ENCODE results near the gene KRT222.

- no peak for TF ChIP-seq JDP2 (CRISPR knock-in tag; IDR thresholded peaks at IDR 0.05; ENCODE audit: borderline replicate concordance)
- TF ChIP-seq ELF4 (CRISPR knock-in tag; IDR thresholded peaks at IDR 0.05; ENCODE audit: borderline replicate concordance): no peak
- TF ChIP-seq ZNF580 (CRISPR knock-in tag; IDR thresholded peaks at IDR 0.05; ENCODE audit: borderline replicate concordance, low read depth): no peak
- TF ChIP-seq GABPA (IDR thresholded peaks at IDR 0.05; ENCODE audit: low read depth, low read length): no peak
- TF ChIP-seq GABPA (CRISPR knock-in tag; IDR thresholded peaks at IDR 0.05; ENCODE audit: low read depth): no peak
- TF ChIP-seq TFAP4 (IDR thresholded peaks at IDR 0.05; ENCODE audit: borderline replicate concordance, low read depth): no peak
- no peak for TF ChIP-seq ARHGAP35 (CRISPR knock-in tag; IDR thresholded peaks at IDR 0.05; ENCODE audit: borderline replicate concordance)
- no peak for TF ChIP-seq FOXJ3 (CRISPR knock-in tag; IDR thresholded peaks at IDR 0.05; ENCODE audit: borderline replicate concordance)
- TF ChIP-seq ATF6 (CRISPR knock-in tag; conservative IDR thresholded peaks at IDR 0.05): no peak
Measured at GRCh38 chr17:40629842-40630241, 35.1 kb downstream of the KRT222 start.

All from HepG2 (cell line).